Hepatocyte (in vitro differentiated cells): ENCODE results near the gene ITK.

ENCODE experiments used
- CTCF ChIP-seq: fragments of 200-600 bp; sonication (generic); IDR thresholded peaks from 2 replicates; pipeline ENCODE4 v1.5.1; 2016; ENCODE audit warnings: antibody characterized with exemption, mild to moderate bottlenecking; ENCODE audit not compliant: poor library complexity
- EZH2 ChIP-seq: fragments of 200-600 bp; sonication (generic); IDR thresholded peaks from 2 replicates; pipeline ENCODE4 v1.6.1; 2016; ENCODE audit warnings: antibody characterized with exemption, mild to moderate bottlenecking, borderline replicate concordance
- EZH2phosphoT487 ChIP-seq: fragments of 200-600 bp; sonication (generic); IDR thresholded peaks from one replicate; pipeline ENCODE4 v1.6.1; 2018; ENCODE audit warnings: antibody characterized with exemption, mild to moderate bottlenecking, low read depth, moderate library complexity; ENCODE audit not compliant: unreplicated experiment, severe bottlenecking

GRCh38 chr5:157263496-157264090 is 83.0 kb downstream of the ITK start:
- TF ChIP-seq CTCF (no peak), EZH2 (no peak), EZH2phosphoT487 (no peak)
